ENCODE results near the gene MCOLN1. TPM values are rescaled to one million over a fixed set of nuclear protein-coding genes. Genes with fewer than 3 reads are reported as not detected.

The MCOLN1 gene
- total and polyA plus RNA-seq, 2 of the 8 experiments (the other 6 are each of a cell fraction or from before 2014, with no cell fraction given): 19.1 to 40.0 TPM

GRCh38 chr19:7509625-7510024 lies 12.8 kb upstream of the MCOLN1 start:
- DNase-seq (ENCODE audit: low read depth in 1 of 2, low spot score in 2 of 2) (peak in 1 of 2 experiments; percentile 67), FAIRE-seq (peak; percentile 87)
- peaks cover 0 to 6% (median 4%) of the 10 kb centered on the region in 4 experiments; a peak in 1 of 7 replicates for H3K27me3 ChIP-seq (replicated peaks in 1 of 4; ENCODE audit: control insufficient read depth in 3 of 4, extremely low read depth in 1 of 4, insufficient read depth in 3 of 4, low read length in 3 of 4)
- TF ChIP-seq HDAC6 (IDR thresholded peaks at IDR 0.05; ENCODE audit: low read depth, low read length): no peak
- no peak for TF ChIP-seq MAFK (IDR thresholded peaks at IDR 0.05; ENCODE audit: low read depth, low read length)
- peak; percentile 71 to 76; a peak in 3 of 4 replicates for TF ChIP-seq SIN3A (conservative IDR thresholded peaks at IDR 0.05 in 1 of 2, IDR thresholded peaks at IDR 0.05 in 1 of 2; ENCODE audit: low read depth in 1 of 2, low read length in 2 of 2)
- TF ChIP-seq ASH2L (IDR thresholded peaks at IDR 0.05; ENCODE audit: low read length): no peak
- no peak for TF ChIP-seq ATF2 (IDR thresholded peaks at IDR 0.05; ENCODE audit: low read length)
- no peak for TF ChIP-seq CTCF (IDR thresholded peaks at IDR 0.05; ENCODE audit: control extremely low read depth in 1 of 3, insufficient read depth in 1 of 3, low read depth in 1 of 3, low read length in 3 of 3)
- TF ChIP-seq CHD2 (IDR thresholded peaks at IDR 0.05; ENCODE audit: low read length): no peak
- TF ChIP-seq KDM4A (IDR thresholded peaks at IDR 0.05; ENCODE audit: low read depth, low read length, severe bottlenecking): no peak
- TF ChIP-seq SP4 (IDR thresholded peaks at IDR 0.05; ENCODE audit: low read length): no peak

More at GRCh38 chr19:7509625-7510024, 12.8 kb upstream of the MCOLN1 start:
- Histone ChIP-seq H3K23ac (ENCODE audit: insufficient read length) (no peak overlapping the region), H3K4me3 (ENCODE audit: extremely low read depth in 1 of 4, insufficient read depth in 2 of 4, low read depth in 3 of 4, low read length in 4 of 4) (no peak overlapping the region), H3K9me3 (ENCODE audit: insufficient read depth in 2 of 2, low read depth in 1 of 2, low read length in 1 of 2) (no peaks in the 10 kb centered on the region), H4K5ac (ENCODE audit: insufficient read length, low read depth, low read length) (no peak overlapping the region), H4K20me1 (replicated peaks in 1 of 2; ENCODE audit: control insufficient read depth in 1 of 2, insufficient read depth in 2 of 2, low read length in 2 of 2) (no peaks in the 10 kb centered on the region), H3K27ac (ENCODE audit: low read depth, low read length) (no peak overlapping the region), H2BK15ac (ENCODE audit: low read length) (no peak overlapping the region), H3K4me1 (replicated peaks in 1 of 4; ENCODE audit: control insufficient read depth in 3 of 4, insufficient read depth in 4 of 4, low read length in 3 of 4) (peaks cover 0 to 16% (median 12%) of the 10 kb centered on the region in 4 experiments; a peak in 5 of 7 replicates), H3K18ac (ENCODE audit: extremely low read depth, low read length) (no peak overlapping the region), H2AFZ (ENCODE audit: low read length) (no peak overlapping the region), H2AK5ac (ENCODE audit: low read depth, low read length) (no peak overlapping the region), H3K23me2 (ENCODE audit: low read depth, low read length) (peaks cover 8% of the 10 kb centered on the region; the same call in 1 of the 2 replicates), H2BK120ac (replicated peaks; ENCODE audit: low read depth, low read length) (no peak overlapping the region), H3K4ac (replicated peaks; ENCODE audit: insufficient read length, low read depth, low read length) (no peak overlapping the region), H3K56ac (replicated peaks; ENCODE audit: insufficient read length, low read depth, low read length) (no peak overlapping the region), H4K91ac (replicated peaks; ENCODE audit: insufficient read length, low read length) (no peak overlapping the region), H3K79me1 (ENCODE audit: low read depth, low read length) (no peaks in the 10 kb centered on the region), H4K8ac (ENCODE audit: extremely low read depth, insufficient read depth, low read length) (no peak overlapping the region), H3K79me2 (ENCODE audit: control insufficient read depth in 1 of 2, insufficient read depth in 2 of 2, low read length in 2 of 2) (no peaks in the 10 kb centered on the region), H2BK20ac (ENCODE audit: low read length) (no peak overlapping the region), H3K4me2 (ENCODE audit: insufficient read depth in 1 of 2, low read depth in 2 of 2, low read length in 2 of 2) (no peak overlapping the region), H3K9ac (replicated peaks in 1 of 4; ENCODE audit: extremely low read depth in 1 of 4, low read depth in 3 of 4, low read length in 3 of 4) (no peak overlapping the region), H3K14ac (ENCODE audit: insufficient read length) (no peak overlapping the region), H2BK5ac (ENCODE audit: low read depth, low read length) (no peak overlapping the region), H2BK12ac (ENCODE audit: low read depth, low read length) (no peak overlapping the region; the same call in 1 of the 2 replicates), H3K36me3 (ENCODE audit: control insufficient read depth in 2 of 4, insufficient read depth in 4 of 4, low read length in 3 of 4) (no peaks in the 10 kb centered on the region)
- ChIA-PET CTCF (ENCODE audit: partially characterized antibody) (interaction anchor here (0.6 to 2.2 kb wide), 3 partner anchors 12 to 128 kb away, joined by 3 to 9 read pairs (median 3); a partner anchor contains a TSS), POLR2A (ENCODE audit: partially characterized antibody) (no interaction called here)
- 50% methylated on average over 3 of the region's 3 CpGs; no CpG with 5 or more reads in 1 of the 2 experiments for WGBS, 2 experiments (ENCODE audit: extremely low coverage in 1 of 2, insufficient coverage in 1 of 2, insufficient read length in 1 of 2, insufficient replicate concordance in 2 of 2, low coverage in 1 of 2, low lambda C conversion rate in 2 of 2, missing lambda C conversion rate in 1 of 2)
